K562 (cell line): ENCODE measurements around the gene KCTD3. TPM values are rescaled to one million over a fixed set of nuclear protein-coding genes. Genes with fewer than 3 reads are reported as not detected.

Experiments
- CBX2 ChIP-seq: fragments of 200-600 bp; sonication (generic); IDR thresholded peaks from one replicate; pipeline ENCODE4 v1.6.1; 2012; ENCODE audit warnings: mild to moderate bottlenecking, low read length, inconsistent platforms; ENCODE audit not compliant: insufficient read depth, poor library complexity, severe bottlenecking
- CREBBP ChIP-seq: IDR thresholded peaks from one replicate; pipeline ENCODE4 v1.6.1; 2012; ENCODE audit warnings: low read depth, mild to moderate bottlenecking, control low read depth, inconsistent platforms, low read length
- EP300 ChIP-seq: IDR thresholded peaks from 2 replicates; pipeline ENCODE4 v1.6.1; 2012; ENCODE audit warnings: low read length, improper control_type of control experiment
- ESRRA ChIP-seq: fragments of 450-650 bp; IDR thresholded peaks from 2 replicates; pipeline ENCODE4 v1.6.1; 2014; ENCODE audit warnings: low read depth, mild to moderate bottlenecking, moderate library complexity, borderline replicate concordance
- ETV6 ChIP-seq, 3 experiments: fragments of 150-350 bp in 1 of 3; sonication (generic) in 1 of 3; formaldehyde crosslinking in 1 of 3; IDR thresholded peaks; 2 replicates each; pipeline versions ENCODE4 v1.6.1 to v1.8.0; 2014 to 2022; ENCODE audit warnings: borderline replicate concordance in 2 of 3, low read depth in 2 of 3, antibody characterized with exemption in 1 of 3, low read length in 1 of 3, mild to moderate bottlenecking in 1 of 3, missing genetic modification reagents in 1 of 3
- HNRNPK ChIP-seq: fragments of 200-400 bp; formaldehyde crosslinking; IDR thresholded peaks from one replicate; pipeline ENCODE4 v1.6.1; 2018; ENCODE audit warnings: mild to moderate bottlenecking, low read depth, low read length; ENCODE audit not compliant: poor library complexity, severe bottlenecking
- KLF13 ChIP-seq: fragments of 450-650 bp; IDR thresholded peaks from 2 replicates; pipeline ENCODE4 v1.6.1; 2016; ENCODE audit warnings: missing genetic modification characterization, low read depth, mild to moderate bottlenecking, missing compliant biosample characterization, moderate library complexity, borderline replicate concordance
- NFRKB ChIP-seq: fragments of 450-650 bp; IDR thresholded peaks from 2 replicates; pipeline ENCODE4 v1.6.1; 2016; ENCODE audit warnings: low read depth
- PRMT5 ChIP-seq: sonication (generic); formaldehyde crosslinking; IDR thresholded peaks from 2 replicates; pipeline ENCODE4 v1.5.0; 2020; ENCODE audit warnings: missing genetic modification reagents
- ZBED1 ChIP-seq: IDR thresholded peaks from 2 replicates; pipeline ENCODE4 v1.6.1; 2014
- ZBTB7A ChIP-seq: IDR thresholded peaks from 2 replicates; pipeline ENCODE4 v1.6.1; 2011; ENCODE audit warnings: low read depth, mild to moderate bottlenecking, low read length, moderate library complexity, borderline replicate concordance; ENCODE audit not compliant: control insufficient read depth
- ZNF232 ChIP-seq: sonication (generic); formaldehyde crosslinking; IDR thresholded peaks from 2 replicates; pipeline ENCODE4 v1.8.0; 2022; ENCODE audit warnings: mild to moderate bottlenecking, missing genetic modification reagents
- ZNF311 ChIP-seq: fragments of 250-450 bp; sonication (Bioruptor Pico); IDR thresholded peaks from 2 replicates; pipeline ENCODE4 v1.4.0; 2020; ENCODE audit warnings: mild to moderate bottlenecking, moderate library complexity
- ZNF75A ChIP-seq: fragments of 450-650 bp; formaldehyde crosslinking; IDR thresholded peaks from 2 replicates; pipeline ENCODE4 v1.4.0; 2020; ENCODE audit warnings: mild to moderate bottlenecking
- ZNF830 ChIP-seq: fragments of 250-450 bp; sonication (Bioruptor Pico); IDR thresholded peaks from 2 replicates; pipeline ENCODE4 v1.5.0; 2021; ENCODE audit warnings: mild to moderate bottlenecking
- polyA plus RNA-seq, 8 experiments: library from polyadenylated mRNA; depleted of rRNA in 4 of 8; stranded (reverse) in 5 of 8; unstranded in 3 of 8; fragments of >200 nt; fragmentation: Nextera tagmentation in 2 of 8; fragmentation: Illumina TruSeq in 1 of 8; extraction: Ambion mirVana in 2 of 8; extraction: Trizol in 1 of 8; gene quantifications; 2 replicates each; pipeline versions ENCODE4 v1.2.1 to v1.2.3, GENCODE V29; 2011 to 2014; ENCODE audit warnings: inconsistent platforms in 1 of 8, missing spikeins in 1 of 8
- total RNA-seq, 7 experiments: library from RNA; depleted of rRNA in 6 of 7; stranded (reverse); fragments of >200 nt in 6 of 7; fragmentation: Illumina TruSeq in 2 of 7; extraction: Trizol in 2 of 7; gene quantifications; 2 replicates each; pipeline versions ENCODE4 v1.2.1 to v1.2.3, GENCODE V29; 2011 to 2021; ENCODE audit warnings: low replicate concordance in 1 of 7
- TF ChIP-seq, protein P1 (sequence below): fragments of 450-650 bp; IDR thresholded peaks from one replicate; pipeline ENCODE4 v1.6.1; 2018; ENCODE audit warnings: mild to moderate bottlenecking, moderate library complexity; ENCODE audit not compliant: partially characterized antibody
- TF ChIP-seq, protein P2 (sequence below): fragments of 150-350 bp; IDR thresholded peaks from 2 replicates; pipeline ENCODE4 v1.6.1; 2014; ENCODE audit warnings: low read depth, mild to moderate bottlenecking, low read length, borderline replicate concordance
- TF ChIP-seq, protein P3 (sequence below), 2 experiments: fragments of 250-450 bp in 1 of 2; fragments of 450-650 bp in 1 of 2; sonication (Bioruptor Pico) in 1 of 2; IDR thresholded peaks; 2 replicates each; pipeline versions ENCODE4 v1.6.1 to v1.8.0; 2016 to 2021; ENCODE audit warnings: mild to moderate bottlenecking in 2 of 2, moderate library complexity in 2 of 2, missing compliant biosample characterization in 1 of 2, missing genetic modification characterization in 1 of 2
- TF ChIP-seq, protein P4 (sequence below): fragments of 250-450 bp; sonication (Bioruptor Pico); IDR thresholded peaks from 2 replicates; pipeline ENCODE4 v1.4.0; 2020; ENCODE audit warnings: mild to moderate bottlenecking

Gene KCTD3
- total and polyA plus RNA-seq, 9 of the 15 experiments (the other 6 are each of a cell fraction or from before 2014, with no cell fraction given): 12.8 to 77.1 (median 44.3) TPM

DNA sequence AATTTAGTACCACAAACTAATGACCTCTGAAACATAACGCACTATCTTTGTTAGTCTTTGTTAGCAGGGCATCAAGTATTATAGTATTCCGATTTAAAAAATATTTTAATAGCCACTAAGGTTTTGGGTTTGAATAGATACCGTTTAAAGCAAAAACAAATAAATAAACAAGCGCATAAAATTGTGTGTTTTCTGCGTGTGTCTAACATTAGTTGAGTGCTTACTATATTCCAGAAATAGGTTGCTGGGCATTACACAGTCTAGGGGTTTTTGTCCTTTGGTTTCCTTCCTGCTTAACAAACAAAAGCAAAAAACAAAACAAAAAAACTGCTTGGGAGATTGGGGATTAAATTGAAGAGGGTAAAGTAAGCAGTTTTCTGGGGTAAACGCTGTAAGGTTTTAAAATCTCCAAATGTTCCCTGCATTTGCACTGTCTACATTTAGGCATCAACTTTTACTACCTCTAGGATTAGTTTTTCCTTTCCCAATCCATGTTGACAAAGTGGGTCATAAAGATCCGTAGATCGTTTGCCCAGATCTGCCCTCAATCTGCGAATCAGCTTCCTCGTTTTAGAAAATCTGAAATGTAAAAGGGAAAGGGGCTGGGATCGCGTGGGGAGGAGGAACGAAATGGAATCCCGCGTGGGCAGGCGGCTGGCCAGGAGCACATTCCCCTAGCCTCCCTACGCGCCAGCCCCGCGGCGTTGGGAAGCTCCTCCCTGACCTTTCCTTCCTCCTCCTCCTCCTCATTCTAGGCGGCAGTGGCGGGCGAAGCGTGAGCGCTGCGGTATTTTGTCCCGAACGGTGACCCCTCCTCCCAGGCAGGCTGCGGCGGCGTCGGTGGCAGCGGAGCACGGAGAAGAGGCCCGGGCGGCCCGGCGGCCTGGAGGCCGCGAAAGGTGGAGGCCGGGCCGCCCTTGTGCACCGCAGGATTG lies at the start of gene KCTD3 (continued):
- TF ChIP-seq, protein P1, sequence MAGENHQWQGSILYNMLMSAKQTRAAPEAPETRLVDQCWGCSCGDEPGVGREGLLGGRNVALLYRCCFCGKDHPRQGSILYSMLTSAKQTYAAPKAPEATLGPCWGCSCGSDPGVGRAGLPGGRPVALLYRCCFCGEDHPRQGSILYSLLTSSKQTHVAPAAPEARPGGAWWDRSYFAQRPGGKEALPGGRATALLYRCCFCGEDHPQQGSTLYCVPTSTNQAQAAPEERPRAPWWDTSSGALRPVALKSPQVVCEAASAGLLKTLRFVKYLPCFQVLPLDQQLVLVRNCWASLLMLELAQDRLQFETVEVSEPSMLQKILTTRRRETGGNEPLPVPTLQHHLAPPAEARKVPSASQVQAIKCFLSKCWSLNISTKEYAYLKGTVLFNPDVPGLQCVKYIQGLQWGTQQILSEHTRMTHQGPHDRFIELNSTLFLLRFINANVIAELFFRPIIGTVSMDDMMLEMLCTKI: no peak
- TF ChIP-seq, protein P2, sequence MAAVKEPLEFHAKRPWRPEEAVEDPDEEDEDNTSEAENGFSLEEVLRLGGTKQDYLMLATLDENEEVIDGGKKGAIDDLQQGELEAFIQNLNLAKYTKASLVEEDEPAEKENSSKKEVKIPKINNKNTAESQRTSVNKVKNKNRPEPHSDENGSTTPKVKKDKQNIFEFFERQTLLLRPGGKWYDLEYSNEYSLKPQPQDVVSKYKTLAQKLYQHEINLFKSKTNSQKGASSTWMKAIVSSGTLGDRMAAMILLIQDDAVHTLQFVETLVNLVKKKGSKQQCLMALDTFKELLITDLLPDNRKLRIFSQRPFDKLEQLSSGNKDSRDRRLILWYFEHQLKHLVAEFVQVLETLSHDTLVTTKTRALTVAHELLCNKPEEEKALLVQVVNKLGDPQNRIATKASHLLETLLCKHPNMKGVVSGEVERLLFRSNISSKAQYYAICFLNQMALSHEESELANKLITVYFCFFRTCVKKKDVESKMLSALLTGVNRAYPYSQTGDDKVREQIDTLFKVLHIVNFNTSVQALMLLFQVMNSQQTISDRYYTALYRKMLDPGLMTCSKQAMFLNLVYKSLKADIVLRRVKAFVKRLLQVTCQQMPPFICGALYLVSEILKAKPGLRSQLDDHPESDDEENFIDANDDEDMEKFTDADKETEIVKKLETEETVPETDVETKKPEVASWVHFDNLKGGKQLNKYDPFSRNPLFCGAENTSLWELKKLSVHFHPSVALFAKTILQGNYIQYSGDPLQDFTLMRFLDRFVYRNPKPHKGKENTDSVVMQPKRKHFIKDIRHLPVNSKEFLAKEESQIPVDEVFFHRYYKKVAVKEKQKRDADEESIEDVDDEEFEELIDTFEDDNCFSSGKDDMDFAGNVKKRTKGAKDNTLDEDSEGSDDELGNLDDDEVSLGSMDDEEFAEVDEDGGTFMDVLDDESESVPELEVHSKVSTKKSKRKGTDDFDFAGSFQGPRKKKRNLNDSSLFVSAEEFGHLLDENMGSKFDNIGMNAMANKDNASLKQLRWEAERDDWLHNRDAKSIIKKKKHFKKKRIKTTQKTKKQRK: no peak
- TF ChIP-seq, protein P3, sequence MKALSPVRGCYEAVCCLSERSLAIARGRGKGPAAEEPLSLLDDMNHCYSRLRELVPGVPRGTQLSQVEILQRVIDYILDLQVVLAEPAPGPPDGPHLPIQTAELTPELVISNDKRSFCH (CRISPR knock-in tag; IDR thresholded peaks at IDR 0.05): no peak
- TF ChIP-seq, protein P3 (tag; IDR thresholded peaks at IDR 0.05): peak; percentile 76
- TF ChIP-seq KLF13 (tag) (no peak), ZNF311 (CRISPR knock-in tag) (no peak), ZBTB7A (no peak), CBX2 (no peak), ZNF830 (CRISPR knock-in tag) (no peak), ZNF232 (CRISPR knock-in tag) (no peak), NFRKB (peak; percentile 76), ZBED1 (no peak), ESRRA (peak; percentile 65; the same call in 1 of the 2 replicates), PRMT5 (CRISPR knock-in tag) (no peak), ETV6 (IDR thresholded peaks at IDR 0.05; ENCODE audit: borderline replicate concordance in 1 of 2, low read depth in 2 of 2, low read length in 1 of 2) (no peak), ETV6 (CRISPR knock-in tag; IDR thresholded peaks at IDR 0.05; ENCODE audit: borderline replicate concordance) (no peak), HNRNPK (no peak), EP300 (no peak; the same call in 1 of the 2 replicates), ZNF75A (CRISPR knock-in tag) (no peak), CREBBP (no peak)
- TF ChIP-seq, protein P4, sequence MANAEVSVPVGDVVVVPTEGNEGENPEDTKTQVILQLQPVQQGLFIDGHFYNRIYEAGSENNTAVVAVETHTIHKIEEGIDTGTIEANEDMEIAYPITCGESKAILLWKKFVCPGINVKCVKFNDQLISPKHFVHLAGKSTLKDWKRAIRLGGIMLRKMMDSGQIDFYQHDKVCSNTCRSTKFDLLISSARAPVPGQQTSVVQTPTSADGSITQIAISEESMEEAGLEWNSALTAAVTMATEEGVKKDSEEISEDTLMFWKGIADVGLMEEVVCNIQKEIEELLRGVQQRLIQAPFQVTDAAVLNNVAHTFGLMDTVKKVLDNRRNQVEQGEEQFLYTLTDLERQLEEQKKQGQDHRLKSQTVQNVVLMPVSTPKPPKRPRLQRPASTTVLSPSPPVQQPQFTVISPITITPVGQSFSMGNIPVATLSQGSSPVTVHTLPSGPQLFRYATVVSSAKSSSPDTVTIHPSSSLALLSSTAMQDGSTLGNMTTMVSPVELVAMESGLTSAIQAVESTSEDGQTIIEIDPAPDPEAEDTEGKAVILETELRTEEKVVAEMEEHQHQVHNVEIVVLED (CRISPR knock-in tag): no peak
